IMR-90 (cell line): ENCODE results near the gene NEXN. TPM values are rescaled to one million over a fixed set of nuclear protein-coding genes. Genes with fewer than 3 reads are reported as not detected.
A peak's percentile ranks its signal among the peaks of the same experiment; 100 is the strongest.

Source experiments
- ATAC-seq: fragments of 200-7000 bp; cut with Tn5 transposase; 2 replicates; pipeline ENCODE4 v1.9.1; 2020; ENCODE audit warnings: low read depth, mild to moderate bottlenecking, moderate library complexity
- BruUV-seq: library from RNA; stranded (reverse); fragments of 400-500 nt; replicated peaks from 2 replicates; lab custom pipeline; 2021; lab: Mats Ljungman, UMichigan
- CTCF ChIA-PET: fragments of 300-600 bp; formaldehyde crosslinking; extraction: SDS; loops from one replicate; lab custom pipeline; 2021; ENCODE audit warnings: antibody characterized with exemption; lab: Yijun Ruan, JAX
- POLR2A ChIA-PET: fragments of 300-600 bp; sonication (Branson Sonifier 250); formaldehyde crosslinking; loops from one replicate; lab custom pipeline; 2022; ENCODE audit warnings: antibody characterized with exemption; ENCODE audit not compliant: unreplicated experiment; lab: Charles Lee
- DNase-seq: peaks from one replicate; pipeline ENCODE4 v3.0.0; 2013
- H2AFZ ChIP-seq: replicated peaks from 2 replicates; pipeline ENCODE3; 2013; ENCODE audit warnings: low read length, mild to moderate bottlenecking; ENCODE audit not compliant: poor library complexity
- H2AK5ac ChIP-seq: 2 replicates; pipeline ENCODE4 v1.6.1; 2013; ENCODE audit warnings: low read depth, low read length, inconsistent platforms
- H2AK9ac ChIP-seq: replicated peaks from 2 replicates; pipeline ENCODE3; 2013; ENCODE audit warnings: mild to moderate bottlenecking, low read depth, low read length, moderate library complexity; ENCODE audit not compliant: poor library complexity
- H2BK120ac ChIP-seq: 2 replicates; pipeline ENCODE4 v1.6.1; 2013; ENCODE audit warnings: low read depth, low read length, inconsistent platforms
- H2BK15ac ChIP-seq: 3 replicates; pipeline ENCODE4 v1.6.1; 2013; ENCODE audit warnings: low read depth, low read length, inconsistent platforms
- H2BK20ac ChIP-seq: 2 replicates; pipeline ENCODE4 v1.6.1; 2013; ENCODE audit warnings: low read depth, mild to moderate bottlenecking, inconsistent platforms, low read length, moderate library complexity
- H2BK5ac ChIP-seq: 2 replicates; pipeline ENCODE4 v1.6.1; 2013; ENCODE audit warnings: mild to moderate bottlenecking, low read depth, low read length, inconsistent platforms; ENCODE audit not compliant: poor library complexity, severe bottlenecking
- H3K14ac ChIP-seq: replicated peaks from 2 replicates; pipeline ENCODE4 v1.6.1; 2013; ENCODE audit warnings: low read depth, low read length, inconsistent platforms
- H3K18ac ChIP-seq: 2 replicates; pipeline ENCODE4 v1.6.1; 2013; ENCODE audit warnings: low read depth, low read length, control low read depth
- H3K23ac ChIP-seq: 2 replicates; pipeline ENCODE4 v1.6.1; 2013; ENCODE audit warnings: low read depth, low read length, inconsistent platforms
- H3K27ac ChIP-seq: 2 replicates; pipeline ENCODE4 v1.5.1; 2013; ENCODE audit warnings: mild to moderate bottlenecking, control low read depth, low read length; ENCODE audit not compliant: insufficient read depth
- H3K27me3 ChIP-seq: 2 replicates; pipeline ENCODE4 v1.6.1; 2013; ENCODE audit warnings: low read length; ENCODE audit not compliant: control insufficient read depth, insufficient read depth
- H3K36me3 ChIP-seq: 2 replicates; pipeline ENCODE4 v1.6.1; 2013; ENCODE audit warnings: low read length, mixed read lengths; ENCODE audit not compliant: control insufficient read depth, insufficient read depth
- H3K4ac ChIP-seq: 2 replicates; pipeline ENCODE4 v1.6.1; 2013; ENCODE audit warnings: low read depth, low read length, inconsistent platforms
- H3K4me1 ChIP-seq: 2 replicates; pipeline ENCODE4 v1.6.1; 2013; ENCODE audit warnings: low read length, mixed read lengths; ENCODE audit not compliant: control insufficient read depth, insufficient read depth
- H3K4me2 ChIP-seq: 2 replicates; pipeline ENCODE4 v1.6.1; 2013; ENCODE audit warnings: low read depth, mild to moderate bottlenecking, control low read depth, low read length, moderate library complexity
- H3K4me3 ChIP-seq: 2 replicates; pipeline ENCODE4 v1.5.1; 2013; ENCODE audit warnings: low read depth, mild to moderate bottlenecking, control low read depth, low read length, moderate library complexity; ENCODE audit not compliant: insufficient read depth
- H3K56ac ChIP-seq: 2 replicates; pipeline ENCODE4 v1.6.1; 2013; ENCODE audit warnings: low read length, inconsistent platforms; ENCODE audit not compliant: insufficient read depth; ENCODE audit errors: extremely low read depth
- H3K79me1 ChIP-seq, 2 experiments: 2 replicates each; pipeline ENCODE4 v1.6.1; 2013; ENCODE audit warnings: low read length in 2 of 2, inconsistent platforms in 1 of 2, low read depth in 1 of 2
- H3K9ac ChIP-seq: 2 replicates; pipeline ENCODE4 v1.6.1; 2013; ENCODE audit warnings: low read depth, low read length, control low read depth
- H3K9me1 ChIP-seq: 2 replicates; pipeline ENCODE4 v1.6.1; 2013; ENCODE audit warnings: low read length, inconsistent platforms; ENCODE audit not compliant: insufficient read depth
- H3K9me3 ChIP-seq: 2 replicates; pipeline ENCODE4 v1.6.1; 2013; ENCODE audit warnings: low read length; ENCODE audit not compliant: control insufficient read depth, insufficient read depth
- H4K20me1 ChIP-seq: 2 replicates; pipeline ENCODE4 v1.6.1; 2013; ENCODE audit warnings: low read length, inconsistent platforms; ENCODE audit not compliant: insufficient read depth
- H4K5ac ChIP-seq: 2 replicates; pipeline ENCODE4 v1.6.1; 2013; ENCODE audit warnings: mild to moderate bottlenecking, low read depth, low read length, control low read depth
- H4K8ac ChIP-seq, 2 experiments: 2 replicates each; pipeline ENCODE4 v1.6.1; 2013; ENCODE audit warnings: low read depth in 2 of 2, low read length in 2 of 2, control low read depth in 1 of 2, inconsistent platforms in 1 of 2
- H4K91ac ChIP-seq: 2 replicates; pipeline ENCODE4 v1.6.1; 2013; ENCODE audit warnings: low read depth, low read length, inconsistent platforms; ENCODE audit not compliant: insufficient read depth
- CEBPB ChIP-seq: IDR thresholded peaks from 2 replicates; pipeline ENCODE4 v1.6.1; 2012; ENCODE audit warnings: low read depth, low read length, improper control_type of control experiment
- MAZ ChIP-seq: IDR thresholded peaks from 2 replicates; pipeline ENCODE4 v1.6.1; 2012; ENCODE audit warnings: low read depth, mild to moderate bottlenecking, low read length, improper control_type of control experiment, moderate library complexity, borderline replicate concordance
- MXI1 ChIP-seq: IDR thresholded peaks from 2 replicates; pipeline ENCODE4 v1.6.1; 2012; ENCODE audit warnings: low read depth, mild to moderate bottlenecking, low read length, moderate library complexity, borderline replicate concordance
- POLR2A ChIP-seq: IDR thresholded peaks from 2 replicates; pipeline ENCODE4 v1.6.1; 2012; ENCODE audit warnings: mild to moderate bottlenecking, low read depth, low read length
- WGBS, 2 experiments: methylation state at CpG; one replicate each; pipeline versions ENCODE4 v1.1.5 to v1.1.7; 2013; ENCODE audit warnings: missing lambda C conversion rate in 2 of 2; ENCODE audit not compliant: insufficient read length in 1 of 2; ENCODE audit errors: extremely low coverage in 2 of 2; 5-methylcytosine and 5-hydroxymethylcytosine counted together
- dilution Hi-C: fragments of 300-500 bp; cut with HindIII; formaldehyde crosslinking; loops from one replicate; pipeline ENCODE4 v1.14.3; 2018; ENCODE audit warnings: low sequenced_read_pairs; ENCODE audit not compliant: unreplicated experiment
- in situ Hi-C: fragments of 300-500 bp; cut with MboI; formaldehyde crosslinking; loops from 3 replicates; pipeline ENCODE4 v1.14.3; 2019; ENCODE audit warnings: low sequenced_read_pairs, inconsistent platforms, mixed read lengths
- intact Hi-C: fragments of 100-400 bp; cut with micrococcal nuclease; formaldehyde crosslinking; loops from 2 replicates; pipeline ENCODE4 v1.10.0; 2022
- polyA plus RNA-seq, 3 experiments: library from polyadenylated mRNA; depleted of rRNA; stranded (reverse); fragments of >200 nt; gene quantifications; 2 replicates each; pipeline ENCODE4 v1.2.3, GENCODE V29; 2012; ENCODE audit warnings: low replicate concordance in 1 of 3
- total RNA-seq: library from RNA; depleted of rRNA; stranded (reverse); fragments of >200 nt; gene quantifications from 2 replicates; pipeline ENCODE4 v1.2.3, GENCODE V29; 2012
- TF ChIP-seq, protein P1 (sequence below): conservative IDR thresholded peaks from 2 replicates; pipeline ENCODE4 v1.5.1; 2012; ENCODE audit warnings: mild to moderate bottlenecking, low read depth, low read length, improper control_type of control experiment

Gene NEXN
- total and polyA plus RNA-seq, 2 of the 4 experiments (the other 2 are of a cell fraction), result 5.2 to 16.1 TPM

DNA sequence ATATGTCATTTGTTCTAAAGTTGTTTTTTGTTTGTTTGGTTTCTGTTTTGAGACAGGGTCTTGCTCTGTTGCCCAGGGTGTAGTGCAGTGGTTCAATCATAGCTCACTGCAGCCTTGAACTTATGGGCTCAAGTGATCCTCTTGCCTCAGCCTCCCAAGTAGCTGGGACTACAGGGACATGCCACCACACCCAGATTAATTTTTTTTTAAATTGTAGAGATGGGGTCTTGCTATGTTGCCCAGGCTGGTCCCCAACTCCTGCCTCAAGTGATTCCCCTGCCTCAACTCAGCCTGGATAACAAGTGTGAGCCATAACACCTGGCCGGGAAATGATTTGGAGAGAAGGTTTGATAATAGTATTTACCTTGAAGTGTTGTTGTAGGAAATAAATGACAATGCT, 18.2 kb downstream of the NEXN start:
- Histone ChIP-seq H4K8ac (no peak overlapping the region), H2BK20ac (no peak overlapping the region), H2BK15ac (no peak overlapping the region), H3K27me3 (no peaks in the 10 kb centered on the region), H3K9ac (no peak overlapping the region), H3K4me1 (no peaks in the 10 kb centered on the region), H3K36me3 (peaks cover 19% of the 10 kb centered on the region), H2AK9ac (no peak overlapping the region), H3K14ac (no peak overlapping the region), H3K4me2 (no peak overlapping the region), H2AK5ac (no peak overlapping the region), H3K27ac (no peak overlapping the region), H2BK5ac (no peak overlapping the region), H3K56ac (no peak overlapping the region), H4K5ac (no peak overlapping the region), H3K23ac (peak overlapping the region; percentile 41; the same call in 1 of the 2 replicates), H3K18ac (no peak overlapping the region), H3K9me1 (peaks cover 12% of the 10 kb centered on the region), H4K20me1 (peaks cover 54% of the 10 kb centered on the region), H3K4ac (no peak overlapping the region), H2AFZ (no peak overlapping the region), H3K4me3 (no peak overlapping the region), H3K79me1 (peaks cover 17 to 48% of the 10 kb centered on the region in 2 experiments), H2BK120ac (no peak overlapping the region), H4K91ac (no peak overlapping the region), H3K9me3 (no peaks in the 10 kb centered on the region)
- no CpG with 5 or more reads among the region's 1 CpG for WGBS, 2 experiments
- TF ChIP-seq CEBPB (no peak), MAZ (no peak), MXI1 (no peak), POLR2A (no peak)
- TF ChIP-seq, protein P1, sequence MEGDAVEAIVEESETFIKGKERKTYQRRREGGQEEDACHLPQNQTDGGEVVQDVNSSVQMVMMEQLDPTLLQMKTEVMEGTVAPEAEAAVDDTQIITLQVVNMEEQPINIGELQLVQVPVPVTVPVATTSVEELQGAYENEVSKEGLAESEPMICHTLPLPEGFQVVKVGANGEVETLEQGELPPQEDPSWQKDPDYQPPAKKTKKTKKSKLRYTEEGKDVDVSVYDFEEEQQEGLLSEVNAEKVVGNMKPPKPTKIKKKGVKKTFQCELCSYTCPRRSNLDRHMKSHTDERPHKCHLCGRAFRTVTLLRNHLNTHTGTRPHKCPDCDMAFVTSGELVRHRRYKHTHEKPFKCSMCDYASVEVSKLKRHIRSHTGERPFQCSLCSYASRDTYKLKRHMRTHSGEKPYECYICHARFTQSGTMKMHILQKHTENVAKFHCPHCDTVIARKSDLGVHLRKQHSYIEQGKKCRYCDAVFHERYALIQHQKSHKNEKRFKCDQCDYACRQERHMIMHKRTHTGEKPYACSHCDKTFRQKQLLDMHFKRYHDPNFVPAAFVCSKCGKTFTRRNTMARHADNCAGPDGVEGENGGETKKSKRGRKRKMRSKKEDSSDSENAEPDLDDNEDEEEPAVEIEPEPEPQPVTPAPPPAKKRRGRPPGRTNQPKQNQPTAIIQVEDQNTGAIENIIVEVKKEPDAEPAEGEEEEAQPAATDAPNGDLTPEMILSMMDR, result no peak
- BruUV-seq, result no TSS peak
- no peak for ATAC-seq
- CTCF ChIA-PET, result no interaction called here
- dilution Hi-C loops, result no loop called here
- DNase-seq, result no peak
- POLR2A ChIA-PET, result no interaction called here
- intact Hi-C loops, result loop anchor here (10.0 kb wide), 1 partner anchor 762 kb away; no protein-coding TSS in a partner anchor
- in situ Hi-C loops, result no loop called here
